CD4-positive, alpha-beta T cell treated with Interleukin-2 at 100 ng/mL for 4 hours (primary cell): ENCODE results near the gene HOXC6.
"Not testable (repeated sequence)": the region's sequence is repeated elsewhere in the genome, so short reads cannot be mapped to it uniquely, and the experiment has no call there.

Experiments used
- DNase-seq: peaks from one replicate; pipeline ENCODE4 v3.0.0-alpha.2; 2020; ENCODE audit warnings: low spot score

HOXC6 gene

DNA sequence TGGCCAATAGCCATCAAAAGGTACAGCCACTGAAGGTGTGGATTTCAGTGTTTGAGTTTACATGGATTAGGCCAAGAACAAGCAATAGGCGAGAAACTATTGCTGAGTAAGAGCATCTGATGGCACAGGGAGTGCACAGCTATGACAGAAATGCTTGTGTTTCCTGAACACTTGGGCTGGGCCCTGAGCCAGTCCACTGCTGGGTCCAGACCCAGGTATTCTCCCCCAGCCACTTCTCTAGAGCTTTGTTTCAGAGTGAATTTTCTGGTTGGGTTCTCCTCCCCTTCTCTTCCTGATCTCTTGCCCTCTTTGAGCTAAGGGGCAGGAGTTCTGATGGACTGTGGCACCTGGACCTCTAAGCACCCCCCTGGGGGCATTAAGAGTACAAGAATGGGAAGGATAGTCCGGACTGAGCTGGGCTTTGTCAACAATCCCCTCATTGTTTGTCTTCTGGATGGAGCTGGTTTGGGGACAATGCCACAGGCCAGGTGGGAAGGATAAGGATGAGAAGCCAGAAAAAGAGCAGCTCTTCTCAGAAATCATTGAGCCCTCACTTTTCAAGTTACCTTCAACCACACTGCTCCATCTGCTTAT is 13.0 kb downstream of the HOXC6 start:
- no peak for DNase-seq

DNA sequence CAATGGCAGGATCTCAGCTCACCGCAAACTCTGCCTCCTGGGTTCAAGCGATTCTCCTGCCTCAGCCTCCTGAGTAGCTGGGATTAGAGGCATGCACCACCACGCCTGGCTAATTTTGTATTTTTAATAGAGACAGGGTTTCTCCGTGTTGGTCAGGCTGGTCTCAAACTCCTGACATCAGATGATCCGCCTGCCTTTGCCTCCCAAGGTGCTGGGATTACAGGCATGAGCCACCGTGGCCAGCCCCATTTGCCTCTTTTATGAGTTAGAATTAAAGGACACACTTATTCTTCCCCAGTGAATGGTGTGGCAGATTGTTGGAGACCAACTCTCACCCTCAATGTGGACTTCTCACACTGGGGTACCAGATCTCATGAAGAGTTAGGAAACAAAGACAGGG is 13.8 kb downstream of the HOXC6 start:
- DNase-seq, result not testable (repeated sequence)

DNA sequence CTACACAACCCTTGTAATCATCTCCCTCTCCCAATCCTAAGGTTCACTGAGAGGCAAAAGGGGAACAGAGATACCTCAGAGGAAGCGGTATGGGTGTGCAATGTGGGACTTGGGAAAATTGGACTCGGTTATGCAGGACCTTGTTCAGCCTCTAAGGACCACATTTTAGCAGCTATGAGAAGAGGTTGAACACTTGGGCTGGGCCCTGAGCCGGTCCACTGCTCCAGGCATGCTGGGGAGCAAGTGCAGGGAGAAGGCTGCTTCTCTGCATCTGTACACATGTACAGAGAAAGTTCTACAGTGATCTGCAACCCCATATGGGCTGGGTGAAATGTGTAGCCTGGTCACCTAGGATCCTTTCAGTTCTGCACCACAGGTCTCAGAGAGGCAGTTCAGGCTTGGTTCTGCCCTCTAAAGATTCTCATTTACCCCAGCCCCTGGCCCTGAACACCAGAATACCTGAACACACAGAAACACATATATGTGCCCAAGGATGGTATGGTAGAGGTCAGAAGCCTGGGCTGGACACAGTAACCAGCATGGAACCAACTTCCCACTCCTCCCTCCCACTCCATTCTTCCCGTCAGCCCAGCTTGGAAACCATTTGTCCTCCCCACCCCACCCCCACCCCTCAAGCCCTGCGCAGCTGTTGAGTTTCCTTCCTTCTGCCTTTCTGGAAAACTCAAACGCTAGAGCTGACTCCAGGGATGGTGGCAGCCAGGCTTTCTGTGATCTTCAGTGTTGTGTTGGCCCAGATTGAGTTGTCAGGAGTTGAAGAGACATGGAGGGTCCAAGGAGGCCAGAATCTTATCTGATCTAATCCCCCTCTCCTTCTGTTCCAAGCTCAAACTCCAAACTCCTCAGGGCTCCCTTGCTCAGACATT is 15.0 kb downstream of the HOXC6 start:
- DNase-seq, result no peak

DNA sequence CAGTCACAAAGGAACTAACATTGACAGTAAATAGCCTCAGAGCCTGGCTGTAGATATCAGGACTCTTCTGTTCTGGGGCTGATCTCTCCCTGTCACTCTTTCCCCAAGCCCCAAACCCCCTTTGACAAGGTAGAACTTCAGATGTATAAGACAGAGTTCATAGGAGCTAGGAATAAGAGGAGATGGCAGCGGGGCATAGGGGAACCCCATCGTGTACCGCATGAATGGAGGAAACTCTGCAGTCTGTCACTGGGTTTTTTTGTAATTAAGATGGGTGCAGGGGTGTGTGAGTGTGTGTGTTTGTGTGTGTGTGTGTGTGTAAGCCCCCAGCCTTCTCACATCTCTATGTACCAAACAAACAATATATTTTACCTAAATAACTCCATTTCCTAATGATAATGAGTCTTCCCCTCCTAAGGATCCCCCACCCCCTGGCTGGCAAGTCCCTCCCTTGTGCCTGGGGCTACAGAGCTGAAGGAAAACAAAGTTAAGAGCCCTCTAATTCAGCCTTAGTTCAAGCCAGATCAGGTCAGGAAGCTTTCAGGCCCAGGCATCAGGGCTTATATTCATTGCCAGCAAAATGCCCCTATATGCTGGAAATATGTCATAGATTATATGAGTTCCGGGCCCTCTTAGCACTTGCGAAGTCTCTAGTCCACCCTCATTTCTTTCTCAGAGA is 16.3 kb downstream of the HOXC6 start:
- no peak for DNase-seq

DNA sequence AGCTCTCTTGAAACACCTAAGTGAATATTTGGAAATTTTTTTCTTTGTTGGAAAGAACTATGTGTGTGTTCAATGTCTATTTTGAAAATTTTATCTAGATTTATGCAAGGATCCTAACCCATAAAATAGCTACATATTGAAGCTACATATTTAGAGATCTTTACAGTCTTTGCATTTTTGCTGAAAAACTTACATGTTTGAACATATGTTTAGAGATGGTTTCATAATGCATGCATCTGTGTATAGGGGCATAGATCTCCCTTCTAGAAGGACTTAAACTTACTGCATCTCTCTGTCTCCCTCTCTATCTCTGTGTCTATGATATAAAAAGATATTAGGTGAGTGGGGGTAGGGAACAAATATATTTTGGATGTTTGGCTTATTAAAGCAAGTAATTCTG is 17.2 kb downstream of the HOXC6 start:
- DNase-seq, result no peak

DNA sequence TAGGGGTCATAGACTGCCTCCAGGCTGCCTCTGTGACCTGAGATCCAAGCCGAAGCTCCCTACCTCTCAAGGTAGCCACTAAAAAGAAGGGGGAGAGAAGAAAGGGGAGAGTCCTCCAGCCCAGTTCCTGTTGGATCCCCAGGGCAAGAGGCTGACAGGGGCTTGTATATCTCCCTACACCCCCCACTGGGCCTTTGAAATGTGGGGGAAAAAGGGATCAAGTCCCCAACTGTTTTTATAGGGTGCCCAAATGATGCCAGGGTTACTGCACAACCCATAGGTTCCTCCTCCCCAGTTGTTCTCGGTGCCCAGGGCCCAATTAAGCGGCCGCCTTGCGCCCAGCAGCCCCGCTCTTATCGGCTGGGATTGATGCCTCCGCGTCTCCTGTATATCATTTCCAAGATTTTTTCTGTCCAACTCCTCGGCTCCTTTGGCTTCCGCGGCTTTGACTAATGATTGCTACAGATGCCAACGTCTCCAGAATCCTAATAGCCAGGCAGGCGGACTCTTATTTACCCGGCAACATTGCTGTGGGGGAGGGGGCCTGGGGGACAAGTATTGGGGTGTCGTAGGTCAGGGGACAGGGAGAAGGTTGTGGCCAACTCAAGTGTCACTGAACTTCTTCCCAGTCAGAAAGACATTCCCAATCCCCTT is 17.8 kb downstream of the HOXC6 start:
- no peak for DNase-seq

DNA sequence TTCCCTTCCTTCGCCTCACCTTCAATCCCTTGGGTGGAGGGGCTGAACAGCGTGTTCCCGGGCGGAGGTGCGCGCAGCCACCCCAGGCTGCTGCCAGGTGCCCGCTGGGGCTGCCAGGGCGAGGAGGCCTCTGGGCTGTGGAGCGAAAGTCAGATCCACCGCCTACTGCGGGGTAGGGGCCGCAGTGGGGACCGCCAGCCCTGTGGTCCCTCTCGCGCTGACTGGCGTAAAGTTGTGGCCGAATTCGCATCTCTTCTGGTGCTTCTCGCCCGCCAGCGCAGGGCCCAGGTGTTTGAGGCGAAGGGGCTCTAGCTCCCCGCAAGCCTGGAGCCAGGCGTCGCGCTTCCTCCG is 18.5 kb downstream of the HOXC6 start:
- no peak for DNase-seq

DNA sequence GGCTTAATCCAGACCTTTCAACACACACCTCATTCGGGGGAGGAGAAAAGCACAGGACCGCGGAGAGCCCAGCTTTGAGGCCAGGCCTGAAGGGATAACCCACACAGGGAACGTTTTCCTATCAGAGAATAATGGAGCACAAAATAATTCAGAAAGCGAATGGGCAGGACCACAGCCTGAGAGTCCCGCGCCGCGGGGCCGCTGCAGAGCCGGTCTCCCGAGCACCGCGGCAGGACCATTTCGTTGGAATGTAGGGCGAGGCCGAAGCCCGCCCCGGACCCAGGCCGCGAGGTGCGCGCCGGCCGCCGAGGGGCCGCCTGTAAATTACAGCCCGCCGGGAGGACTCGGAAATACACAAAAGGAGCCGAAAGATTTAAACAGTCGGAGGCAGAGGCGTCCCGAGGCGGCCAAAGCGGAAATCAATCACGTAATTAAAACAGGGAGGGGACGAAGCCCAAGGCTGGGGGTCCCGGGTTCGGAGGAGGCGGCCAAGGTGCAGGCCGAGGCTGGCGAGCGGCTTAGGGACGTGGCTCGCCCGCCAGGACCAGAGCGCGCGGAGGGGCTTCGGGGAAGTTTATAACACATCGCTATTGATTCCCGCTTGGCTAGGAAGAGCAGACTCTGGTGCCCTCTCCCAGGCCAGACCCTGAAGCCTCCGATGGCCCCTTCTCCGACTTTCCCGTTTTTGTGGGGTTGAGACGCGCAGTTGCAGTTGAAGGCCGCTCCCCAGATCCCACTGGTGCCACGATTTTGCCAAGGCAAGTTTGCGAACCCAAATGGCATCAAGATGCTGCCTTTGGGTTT is 19.1 kb downstream of the HOXC6 start:
- DNase-seq, result no peak

DNA sequence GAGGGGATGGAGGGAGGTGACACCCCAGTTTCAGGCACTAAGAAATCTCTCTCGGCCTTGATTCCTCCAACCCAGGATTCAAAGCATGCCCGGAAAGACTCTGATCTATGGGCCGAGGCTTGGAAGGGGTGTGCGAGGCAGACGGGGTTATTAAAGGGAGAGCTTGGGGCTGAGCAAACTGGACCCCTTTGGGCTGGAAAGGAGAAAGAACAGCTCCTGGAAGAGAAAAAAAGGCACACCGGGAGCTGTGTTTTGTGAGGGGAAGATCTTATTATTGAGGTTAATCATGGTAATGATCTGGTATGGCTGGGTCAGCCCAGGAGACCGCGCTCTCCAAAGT is 19.7 kb downstream of the HOXC6 start:
- DNase-seq, result no peak

DNA sequence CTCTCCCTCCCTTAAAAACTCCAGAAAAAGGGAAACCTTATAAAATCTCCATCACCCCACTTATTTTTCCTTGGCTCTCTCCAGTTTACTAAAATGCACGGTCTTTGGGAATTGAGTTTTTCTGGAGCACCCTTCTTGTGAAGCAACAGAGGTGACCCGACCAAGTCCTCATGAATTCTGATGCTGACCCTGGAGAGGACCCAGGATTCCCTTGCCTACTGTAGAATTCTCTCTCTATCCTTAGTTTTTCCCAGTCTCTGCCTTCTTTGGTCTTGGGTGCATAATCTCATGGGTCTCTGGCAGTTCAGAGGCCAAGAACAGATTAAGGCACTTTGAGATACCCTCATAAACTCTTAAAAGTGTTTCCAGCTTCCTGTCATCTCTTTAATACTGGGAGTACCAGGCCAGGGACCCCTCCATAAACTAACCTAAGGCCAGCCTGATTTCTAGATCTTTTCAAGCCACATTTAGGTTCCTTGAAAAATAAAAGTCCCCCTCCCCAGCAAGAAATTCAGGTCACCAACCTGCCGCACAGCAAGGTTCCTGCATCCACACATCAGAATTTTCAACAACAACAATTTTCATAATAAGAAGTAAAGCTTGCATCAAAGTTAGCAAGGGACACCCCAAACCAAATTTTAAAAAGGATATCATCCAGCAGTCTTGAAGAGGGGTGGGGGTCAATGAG is 20.3 kb downstream of the HOXC6 start:
- no peak for DNase-seq

DNA sequence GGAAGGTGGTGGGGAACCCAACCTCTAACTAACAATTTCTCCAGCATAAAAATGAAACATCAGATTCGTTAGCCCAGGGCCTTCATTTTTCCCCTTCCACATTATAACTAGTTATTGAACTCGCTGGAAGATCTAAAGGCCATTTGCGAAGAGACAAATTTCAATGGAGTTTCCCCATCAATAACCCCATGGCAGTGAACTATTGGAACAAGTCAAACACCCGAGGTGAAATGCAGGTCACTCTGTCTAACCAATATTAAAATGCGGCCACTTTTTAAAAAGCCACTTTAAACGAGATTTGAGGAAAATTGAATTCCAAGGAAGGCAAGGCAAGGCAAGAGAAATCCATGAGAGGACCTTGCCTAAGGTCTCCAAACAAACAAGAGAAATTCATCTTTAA is 20.9 kb downstream of the HOXC6 start:
- DNase-seq, result no peak

DNA sequence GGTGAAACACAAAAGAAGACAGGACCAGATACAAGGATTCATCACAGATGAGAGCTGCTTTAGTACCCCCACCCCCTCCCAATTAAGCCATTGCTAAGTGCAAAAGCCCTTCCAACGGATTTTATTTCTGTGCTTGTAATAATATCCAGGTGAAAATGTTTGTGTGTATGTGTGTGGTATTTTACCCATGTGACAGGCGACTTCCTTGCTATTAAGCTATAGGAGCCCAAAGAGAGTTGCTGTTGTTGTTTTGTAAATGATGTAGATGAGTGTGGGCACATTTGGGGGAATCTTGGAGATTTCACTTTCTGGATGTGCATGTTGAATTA is 22.2 kb downstream of the HOXC6 start:
- DNase-seq, result no peak

DNA sequence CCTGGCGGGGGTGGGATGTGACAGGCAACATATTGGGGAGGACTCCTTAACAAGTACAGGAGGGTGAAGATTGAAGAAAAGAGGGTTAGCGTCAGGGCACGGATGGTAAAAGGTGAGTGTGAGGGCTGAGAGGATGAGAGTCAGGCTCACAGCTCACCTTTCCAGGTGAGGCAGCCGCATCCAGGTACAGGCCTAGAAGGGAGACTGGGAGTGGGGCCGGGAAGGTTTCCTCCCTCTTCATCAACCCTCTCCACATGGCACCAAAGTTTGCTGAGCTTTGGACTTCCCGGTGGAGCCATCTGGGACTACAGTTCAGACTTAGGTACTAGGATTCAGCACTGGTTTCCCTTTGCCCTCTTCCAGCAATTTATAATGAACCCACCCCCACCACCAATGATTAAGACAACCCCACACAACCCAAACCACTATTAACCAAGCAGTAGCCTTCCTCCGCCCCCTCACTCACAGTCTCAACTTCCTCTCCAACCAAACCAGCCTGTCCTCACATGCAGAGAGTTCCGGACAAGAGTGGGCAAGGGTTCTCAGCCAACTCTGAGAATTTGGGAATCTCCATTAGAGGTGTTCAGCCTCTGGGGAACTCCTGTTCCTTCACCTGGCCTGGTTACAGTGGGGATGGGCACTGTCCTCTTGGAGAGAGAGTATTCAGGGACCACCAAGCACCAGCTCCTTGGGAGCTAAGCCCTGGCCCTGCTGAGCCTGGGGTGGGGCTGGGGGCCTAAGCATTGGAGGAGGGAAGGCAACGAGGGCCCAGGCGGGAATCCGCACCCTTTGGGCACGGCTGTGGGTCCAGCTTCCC is 23.0 kb downstream of the HOXC6 start:
- DNase-seq, result no peak

DNA sequence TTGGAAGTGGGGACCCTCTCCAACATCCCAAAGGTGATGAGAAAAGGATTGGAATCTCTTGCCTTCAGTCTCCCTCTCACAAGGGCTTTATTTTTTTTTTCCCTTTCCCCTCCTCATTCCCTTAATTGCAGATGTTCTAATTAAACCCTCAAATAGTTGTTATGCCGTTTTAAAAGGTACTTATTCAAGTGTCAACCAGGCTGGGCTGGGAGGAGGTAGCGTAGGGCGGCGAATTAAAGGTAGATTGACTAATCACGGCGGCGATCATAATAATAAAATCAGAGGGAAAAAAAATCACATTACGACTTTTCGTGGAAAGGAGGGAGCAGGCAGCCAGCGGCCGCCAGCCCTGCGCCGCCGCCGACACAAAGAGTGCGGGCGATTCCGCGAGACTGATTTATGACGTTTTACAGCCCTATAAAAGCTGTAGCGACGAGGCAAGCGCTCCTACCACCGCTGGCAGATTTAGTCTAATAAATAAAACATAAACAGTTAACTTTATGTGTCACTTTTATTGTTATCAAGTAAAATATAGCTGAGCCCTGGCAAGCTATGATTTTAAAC is 23.7 kb downstream of the HOXC6 start:
- DNase-seq, result no peak

DNA sequence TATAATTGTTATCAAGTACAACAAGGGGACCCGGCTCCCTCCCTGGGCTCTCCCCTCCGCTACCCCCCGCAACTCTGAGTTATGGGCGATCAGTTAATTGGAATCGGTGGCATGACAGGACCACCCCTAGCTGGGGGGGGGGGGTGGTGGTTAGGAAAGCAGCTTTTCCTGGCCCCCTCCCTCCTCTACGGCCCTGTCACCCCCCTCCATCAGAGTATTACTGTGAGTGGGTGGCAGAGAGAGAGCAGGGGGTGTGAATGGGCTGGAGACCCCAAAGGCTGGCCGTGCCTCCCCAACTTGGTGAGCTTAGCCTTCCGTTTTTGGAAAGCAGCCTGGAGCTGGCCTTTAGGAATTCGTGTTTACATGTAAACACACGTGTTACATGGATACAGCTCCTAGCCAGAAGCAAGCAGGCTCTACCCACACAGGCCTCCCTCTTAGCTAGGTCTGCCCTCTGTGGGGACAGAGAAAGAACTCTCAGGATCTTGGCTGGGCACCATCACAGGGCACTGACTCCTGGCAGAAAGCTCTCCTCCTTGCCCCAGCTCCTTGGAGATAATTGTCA is 24.3 kb downstream of the HOXC6 start:
- no peak for DNase-seq

DNA sequence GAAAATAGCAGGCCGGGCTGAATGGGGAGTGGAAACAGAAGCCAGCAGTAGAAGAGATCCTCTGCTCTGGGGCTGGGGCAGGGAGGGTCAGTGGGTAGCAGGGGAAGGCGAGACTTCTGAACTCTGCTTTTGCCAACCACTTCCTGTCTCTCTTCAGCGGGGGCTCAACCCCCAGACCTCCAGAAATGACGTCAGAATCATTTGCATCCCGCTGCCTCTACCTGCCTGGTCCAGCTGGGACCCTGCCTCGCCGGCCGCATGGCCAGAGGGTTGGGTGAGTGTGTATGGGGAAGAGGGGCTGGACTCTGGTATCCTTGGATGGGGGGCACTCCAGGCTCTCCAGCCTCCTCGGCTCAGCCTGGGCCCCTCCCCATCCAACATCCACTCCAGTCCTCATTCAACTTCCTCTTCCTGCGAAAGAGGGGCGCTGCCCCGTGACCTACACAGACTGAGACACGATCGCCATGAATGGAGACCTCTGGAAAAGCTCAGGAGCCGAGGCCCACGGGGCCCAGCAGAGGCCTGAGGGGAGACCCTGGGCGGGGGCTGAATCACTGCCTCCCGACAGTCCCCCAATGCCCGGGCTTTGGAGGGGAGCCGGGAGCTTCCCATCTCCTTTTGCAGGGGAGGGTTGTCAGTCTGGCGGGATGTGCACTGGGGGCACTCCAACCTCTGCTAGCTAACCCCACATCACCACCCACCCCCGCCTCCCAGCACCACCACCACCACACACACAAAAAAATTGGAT is 24.9 kb downstream of the HOXC6 start:
- DNase-seq, result peak; percentile 15

DNA sequence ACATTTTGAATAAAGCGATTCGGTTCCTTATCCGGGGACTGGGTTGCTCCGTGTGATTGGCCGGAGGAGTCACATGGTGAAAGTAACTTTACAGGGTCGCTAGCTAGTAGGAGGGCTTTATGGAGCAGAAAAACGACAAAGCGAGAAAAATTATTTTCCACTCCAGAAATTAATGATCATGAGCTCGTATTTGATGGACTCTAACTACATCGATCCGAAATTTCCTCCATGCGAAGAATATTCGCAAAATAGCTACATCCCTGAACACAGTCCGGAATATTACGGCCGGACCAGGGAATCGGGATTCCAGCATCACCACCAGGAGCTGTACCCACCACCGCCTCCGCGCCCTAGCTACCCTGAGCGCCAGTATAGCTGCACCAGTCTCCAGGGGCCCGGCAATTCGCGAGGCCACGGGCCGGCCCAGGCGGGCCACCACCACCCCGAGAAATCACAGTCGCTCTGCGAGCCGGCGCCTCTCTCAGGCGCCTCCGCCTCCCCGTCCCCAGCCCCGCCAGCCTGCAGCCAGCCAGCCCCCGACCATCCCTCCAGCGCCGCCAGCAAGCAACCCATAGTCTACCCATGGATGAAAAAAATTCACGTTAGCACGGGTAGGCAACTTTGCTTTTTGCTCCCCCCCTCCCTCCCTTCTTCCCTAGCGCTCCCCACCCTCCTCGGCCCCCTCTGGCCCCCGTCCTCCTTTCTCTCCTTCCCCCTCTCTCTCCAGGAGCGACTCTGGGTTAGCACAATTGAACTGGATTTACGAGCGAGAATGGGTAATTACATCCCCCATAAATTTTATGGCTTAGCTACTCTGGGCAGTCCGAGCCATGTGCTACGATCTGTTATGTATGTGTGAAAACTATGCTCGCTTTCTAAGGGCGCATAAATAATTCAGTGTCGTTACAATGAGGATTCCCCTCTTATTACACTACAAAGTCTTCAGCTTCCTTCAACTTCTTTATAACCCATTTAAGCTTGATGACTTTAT is 25.8 kb downstream of the HOXC6 start, which contains the start of gene HOXC4:
Gene HOXC4 (plus strand): TSS at position 85 of the 991 bp plus-strand sequence. CDS start 88 bp downstream, at position 173.
- peak; percentile 35 for DNase-seq

DNA sequence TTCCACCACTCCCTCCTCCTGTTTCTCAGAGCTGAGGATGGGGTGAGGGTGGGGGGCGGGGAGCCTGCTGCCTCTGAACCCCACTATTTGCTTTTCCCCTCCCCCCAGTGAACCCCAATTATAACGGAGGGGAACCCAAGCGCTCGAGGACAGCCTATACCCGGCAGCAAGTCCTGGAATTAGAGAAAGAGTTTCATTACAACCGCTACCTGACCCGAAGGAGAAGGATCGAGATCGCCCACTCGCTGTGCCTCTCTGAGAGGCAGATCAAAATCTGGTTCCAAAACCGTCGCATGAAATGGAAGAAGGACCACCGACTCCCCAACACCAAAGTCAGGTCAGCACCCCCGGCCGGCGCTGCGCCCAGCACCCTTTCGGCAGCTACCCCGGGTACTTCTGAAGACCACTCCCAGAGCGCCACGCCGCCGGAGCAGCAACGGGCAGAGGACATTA is 26.5 kb downstream of the HOXC6 start:
- no peak for DNase-seq
